Astrocyte of the hippocampus (primary cell): ENCODE data around the gene CBX6.
"Not testable (repeated sequence)": the region's sequence is repeated elsewhere in the genome, so short reads cannot be mapped to it uniquely, and the experiment has no call there.

Experiments used
- DNase-seq: peaks from one replicate; pipeline ENCODE4 v3.0.0; 2011; ENCODE audit warnings: low read depth, low spot score

Gene CBX6

GRCh38 chr22:38872172-38872830, at the start of gene CBX6:
CBX6 (minus strand) TSS chr22:38872216; CDS start chr22:38872190, 26 bp downstream.
- DNase-seq: peak; percentile 99

- no peak for DNase-seq
These were observed 49.8 kb upstream of the CBX6 start for GRCh38 chr22:38921806-38922205.

- DNase-seq: no peak
These were observed 49.1 kb upstream of the CBX6 start for GRCh38 chr22:38921120-38921519.

- no peak for DNase-seq
These were observed 47.7 kb upstream of the CBX6 start for GRCh38 chr22:38919631-38920190.

- DNase-seq: no peak
These were observed 39.4 kb upstream of the CBX6 start for GRCh38 chr22:38911434-38911833.

GRCh38 chr22:38907767-38908166, 35.8 kb upstream of the CBX6 start:
- no peak for DNase-seq

GRCh38 chr22:38906052-38906451, 34.0 kb upstream of the CBX6 start:
- DNase-seq: no peak

- DNase-seq: not testable (repeated sequence)
These were observed 32.1 kb upstream of the CBX6 start for GRCh38 chr22:38904052-38904617.

- DNase-seq: no peak
These were observed 29.2 kb upstream of the CBX6 start for GRCh38 chr22:38901111-38901641.

- DNase-seq: no peak
These were observed 28.7 kb upstream of the CBX6 start for GRCh38 chr22:38900677-38901076.

- DNase-seq: no peak
These were observed 19.2 kb upstream of the CBX6 start for GRCh38 chr22:38891256-38891655.

- DNase-seq: no peak
These were observed 18.4 kb upstream of the CBX6 start for GRCh38 chr22:38890377-38890776.

- DNase-seq: no peak
These were observed 14.3 kb upstream of the CBX6 start for GRCh38 chr22:38886333-38886732.

- DNase-seq: no peak
These were observed 11.1 kb upstream of the CBX6 start for GRCh38 chr22:38882972-38883622.

- no peak for DNase-seq
These were observed 10.2 kb upstream of the CBX6 start for GRCh38 chr22:38881997-38882879.

GRCh38 chr22:38881464-38881871, 9.5 kb upstream of the CBX6 start:
- peak; percentile 77 for DNase-seq

GRCh38 chr22:38879961-38880360, 7.9 kb upstream of the CBX6 start:
- no peak for DNase-seq

GRCh38 chr22:38879108-38879729, 7.2 kb upstream of the CBX6 start:
- no peak for DNase-seq

- DNase-seq: no peak
These were observed 6.0 kb upstream of the CBX6 start for GRCh38 chr22:38878001-38878400.

GRCh38 chr22:38874529-38875222, 2.7 kb upstream of the CBX6 start:
- DNase-seq: no peak
